Upper lobe of right lung (tissue), 1 donor: ENCODE measurements around the gene PROP1. TPM values are rescaled to one million over a fixed set of nuclear protein-coding genes. Genes with fewer than 3 reads are reported as not detected.
"Not testable (repeated sequence)": the region's sequence is repeated elsewhere in the genome, so short reads cannot be mapped to it uniquely, and the experiment has no call there.

Experiments
- ATAC-seq: fragments of 200-7000 bp; cut with Tn5 transposase; one replicate; pipeline ENCODE4 v1.9.1; 2020; ENCODE audit warnings: mild to moderate bottlenecking, moderate library complexity
- DNase-seq: peaks from one replicate; pipeline ENCODE4 v3.0.0-alpha.2; 2020
- H3K27ac ChIP-seq: fragments of 200-600 bp; one replicate; pipeline ENCODE4 v1.8.0; 2022
- H3K27me3 ChIP-seq: fragments of 200-600 bp; one replicate; pipeline ENCODE4 v1.8.0; 2022; ENCODE audit warnings: mild to moderate bottlenecking
- H3K36me3 ChIP-seq: fragments of 200-600 bp; one replicate; pipeline ENCODE4 v1.8.0; 2022
- H3K4me1 ChIP-seq: fragments of 200-600 bp; one replicate; pipeline ENCODE4 v1.8.0; 2022
- H3K4me3 ChIP-seq: fragments of 200-600 bp; one replicate; pipeline ENCODE4 v1.8.0; 2022; ENCODE audit warnings: mild to moderate bottlenecking
- H3K9me3 ChIP-seq: fragments of 200-600 bp; one replicate; pipeline ENCODE4 v1.8.0; 2022
- intact Hi-C: fragments of 100-400 bp; cut with DNase I; formaldehyde crosslinking; loops from one replicate; pipeline ENCODE4 v1.11.0; 2022
- total RNA-seq: library from RNA; stranded (reverse); fragmentation: NEBNext Ultra II Directional; extraction: Animal tissue kit (Norgen Biotek cat#: 25700); gene quantifications from one replicate; pipeline ENCODE4 v1.2.1, GENCODE V29; 2021
- TF ChIP-seq, protein P1 (sequence below): fragments of 200-600 bp; IDR thresholded peaks from one replicate; pipeline ENCODE4 v1.8.0; 2022; ENCODE audit warnings: antibody characterized with exemption
- donor health status: DM: no; HTN: yes; CAD: no; lungs with severe emphysema.

PROP1 gene
- total RNA-seq, 1 donor from 2014 or later, result not detected

DNA sequence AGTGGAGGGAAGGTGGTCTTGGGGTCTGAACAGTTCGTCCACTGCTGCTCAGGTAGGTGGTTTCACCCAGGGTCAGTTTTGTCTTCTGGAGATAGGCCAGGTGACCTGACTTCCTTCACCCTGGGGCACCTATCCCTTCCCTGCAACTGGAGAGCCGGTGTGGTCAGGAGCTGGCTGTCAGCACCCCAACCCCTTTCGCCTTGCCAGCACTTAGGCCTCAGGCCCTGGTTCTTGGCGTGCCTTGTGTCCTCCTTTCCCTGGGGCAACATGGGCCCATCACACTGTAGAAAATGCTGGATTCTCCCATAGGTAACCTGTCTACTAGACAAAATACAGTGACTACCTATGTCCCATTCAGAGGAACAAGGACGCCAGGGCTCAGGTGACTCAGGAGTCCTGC, 13.1 kb downstream of the PROP1 start:
- H3K36me3 ChIP-seq, result no peaks in the 10 kb centered on the region
- H3K4me1 ChIP-seq, result no peaks in the 10 kb centered on the region
- peaks cover 50% of the 10 kb centered on the region for H3K27me3 ChIP-seq
- no peak for DNase-seq
- no peaks in the 10 kb centered on the region for H3K9me3 ChIP-seq
- no peak for ATAC-seq
- no peak overlapping the region for H3K4me3 ChIP-seq
- no peak overlapping the region for H3K27ac ChIP-seq
- intact Hi-C loops, result no loop called here
- TF ChIP-seq, protein P1, sequence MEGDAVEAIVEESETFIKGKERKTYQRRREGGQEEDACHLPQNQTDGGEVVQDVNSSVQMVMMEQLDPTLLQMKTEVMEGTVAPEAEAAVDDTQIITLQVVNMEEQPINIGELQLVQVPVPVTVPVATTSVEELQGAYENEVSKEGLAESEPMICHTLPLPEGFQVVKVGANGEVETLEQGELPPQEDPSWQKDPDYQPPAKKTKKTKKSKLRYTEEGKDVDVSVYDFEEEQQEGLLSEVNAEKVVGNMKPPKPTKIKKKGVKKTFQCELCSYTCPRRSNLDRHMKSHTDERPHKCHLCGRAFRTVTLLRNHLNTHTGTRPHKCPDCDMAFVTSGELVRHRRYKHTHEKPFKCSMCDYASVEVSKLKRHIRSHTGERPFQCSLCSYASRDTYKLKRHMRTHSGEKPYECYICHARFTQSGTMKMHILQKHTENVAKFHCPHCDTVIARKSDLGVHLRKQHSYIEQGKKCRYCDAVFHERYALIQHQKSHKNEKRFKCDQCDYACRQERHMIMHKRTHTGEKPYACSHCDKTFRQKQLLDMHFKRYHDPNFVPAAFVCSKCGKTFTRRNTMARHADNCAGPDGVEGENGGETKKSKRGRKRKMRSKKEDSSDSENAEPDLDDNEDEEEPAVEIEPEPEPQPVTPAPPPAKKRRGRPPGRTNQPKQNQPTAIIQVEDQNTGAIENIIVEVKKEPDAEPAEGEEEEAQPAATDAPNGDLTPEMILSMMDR, result no peak

GRCh38 chr5:177982072-177982727, 13.8 kb downstream of the PROP1 start:
- intact Hi-C loops, result no loop called here
- H3K27me3 ChIP-seq, result peaks cover 48% of the 10 kb centered on the region

GRCh38 chr5:177981296-177982071, 14.6 kb downstream of the PROP1 start:
- Histone ChIP-seq H3K27me3 (peaks cover 41% of the 10 kb centered on the region), H3K36me3 (no peaks in the 10 kb centered on the region), H3K4me3 (no peak overlapping the region), H3K4me1 (no peaks in the 10 kb centered on the region), H3K27ac (no peak overlapping the region), H3K9me3 (no peaks in the 10 kb centered on the region)
- ATAC-seq (no peak), DNase-seq (no peak)
- intact Hi-C loops, result no loop called here
- TF ChIP-seq, protein P1, result no peak

More at GRCh38 chr5:177982072-177982727, 13.8 kb downstream of the PROP1 start:
- TF ChIP-seq, protein P1, result peak; percentile 38
- DNase-seq (peak; percentile 74), ATAC-seq (peak; percentile 75)
- Histone ChIP-seq H3K27ac (no peak overlapping the region), H3K9me3 (no peaks in the 10 kb centered on the region), H3K36me3 (no peaks in the 10 kb centered on the region), H3K4me1 (no peaks in the 10 kb centered on the region), H3K4me3 (no peak overlapping the region)

DNA sequence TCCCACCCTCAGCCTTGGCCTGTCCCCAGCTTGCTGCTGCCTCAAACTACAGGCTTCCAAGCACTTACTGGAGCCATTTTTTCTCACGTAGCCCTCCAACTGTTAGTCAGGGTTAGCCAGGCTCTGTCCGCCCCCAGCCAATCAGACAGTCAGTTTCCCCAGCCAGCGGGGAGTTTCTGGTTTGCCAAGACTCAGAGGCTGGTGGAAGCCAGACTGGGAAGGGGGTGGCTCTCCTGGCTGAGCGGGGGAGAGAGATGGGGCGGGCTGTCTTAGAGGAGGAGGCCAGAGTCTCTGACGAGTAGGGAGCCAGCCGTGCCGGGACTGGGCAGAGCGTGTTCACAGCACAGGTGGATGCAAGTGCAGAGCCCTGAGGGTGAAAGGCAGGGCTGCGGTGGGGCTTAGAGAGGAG, 15.3 kb downstream of the PROP1 start:
- no peak overlapping the region for H3K27ac ChIP-seq
- H3K4me1 ChIP-seq, result no peaks in the 10 kb centered on the region
- intact Hi-C loops, result no loop called here
- ATAC-seq (no peak), DNase-seq (no peak)
- H3K36me3 ChIP-seq, result no peaks in the 10 kb centered on the region
- H3K9me3 ChIP-seq, result no peaks in the 10 kb centered on the region
- no peak overlapping the region for H3K4me3 ChIP-seq
- H3K27me3 ChIP-seq, result peaks cover 38% of the 10 kb centered on the region
- TF ChIP-seq, protein P1, result no peak

- ATAC-seq, H3K27ac ChIP-seq, H3K27me3 ChIP-seq, H3K4me1 ChIP-seq, DNase-seq, H3K36me3 ChIP-seq, H3K4me3 ChIP-seq, intact Hi-C loops, H3K9me3 ChIP-seq: not testable (repeated sequence)
These were observed 18.4 kb downstream of the PROP1 start for GRCh38 chr5:177977600-177977999.

DNA sequence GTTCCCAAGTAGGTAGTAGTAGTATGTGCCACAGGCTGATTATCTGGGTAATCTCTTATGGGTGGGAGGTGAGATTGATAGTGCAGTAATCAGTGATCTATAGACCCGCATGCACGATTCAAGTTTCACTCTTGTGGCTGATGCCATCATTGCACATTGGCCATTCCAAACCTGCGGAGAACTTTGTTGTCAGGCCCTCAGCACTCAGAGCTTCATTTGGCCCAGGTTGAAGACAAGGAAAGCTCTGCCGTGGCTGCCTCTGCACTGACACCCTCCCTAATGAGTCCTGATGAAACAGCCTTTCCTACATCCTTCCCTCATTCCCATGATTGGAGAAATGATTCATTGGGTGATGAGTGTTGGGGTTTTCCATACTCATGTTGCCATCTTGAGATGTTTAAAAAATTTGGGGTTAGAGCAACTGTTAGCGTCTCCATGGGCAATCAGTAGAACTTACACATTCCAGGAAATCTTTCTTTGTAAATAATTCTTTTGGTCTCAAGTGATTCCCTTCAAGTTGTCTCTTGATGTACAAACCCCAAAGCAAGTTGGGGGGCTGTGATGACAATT, 22.9 kb downstream of the PROP1 start:
- no peak overlapping the region for H3K27ac ChIP-seq
- TF ChIP-seq, protein P1, result no peak
- no peaks in the 10 kb centered on the region for H3K36me3 ChIP-seq
- H3K27me3 ChIP-seq, result no peaks in the 10 kb centered on the region
- ATAC-seq (no peak), DNase-seq (no peak)
- intact Hi-C loops, result no loop called here
- no peaks in the 10 kb centered on the region for H3K4me1 ChIP-seq
- no peaks in the 10 kb centered on the region for H3K9me3 ChIP-seq
- no peak overlapping the region for H3K4me3 ChIP-seq
